A549 (cell line): ENCODE data around the gene ZSWIM3. TPM values are rescaled to one million over a fixed set of nuclear protein-coding genes. Genes with fewer than 3 reads are reported as not detected.

ENCODE experiments used
- ATAC-seq, 2 experiments: fragments of 200-7000 bp in 1 of 2; fragments of >200 bp in 1 of 2; cut with Nextera tagmentation in 1 of 2; cut with Tn5 transposase in 1 of 2; 3 replicates each; pipeline versions ENCODE4 v1.8.0 to v1.9.1; 2018 to 2020; ENCODE audit warnings: mild to moderate bottlenecking in 1 of 2, moderate library complexity in 1 of 2
- CTCF ChIA-PET: fragments of 300-600 bp; sonication (Branson Sonifier 250); formaldehyde crosslinking; extraction: SDS; loops from one replicate; lab custom pipeline; 2021; ENCODE audit warnings: antibody characterized with exemption, inconsistent platforms; lab: Yijun Ruan, JAX
- POLR2A ChIA-PET: fragments of 350-600 bp; formaldehyde crosslinking; extraction: SDS; loops from one replicate; lab custom pipeline; 2021; ENCODE audit warnings: antibody characterized with exemption, inconsistent platforms; lab: Yijun Ruan, JAX
- DNase-seq, 2 experiments: peaks; one replicate each; pipeline versions ENCODE4 v3.0.0 to v3.0.0-alpha.2; 2011 to 2016; ENCODE audit warnings: low read depth in 1 of 2, low spot score in 1 of 2
- FAIRE-seq: peaks from 2 replicates; lab custom pipeline; 2011; peaks lifted over from hg19 to GRCh38; lab: Jason Lieb, UNC
- H3K27ac ChIP-seq, 2 experiments: fragments of >200 bp; sonication (Bioruptor Twin); formaldehyde crosslinking; 3 replicates each; pipeline ENCODE4 v1.5.1; 2016 to 2017
- H3K4me1 ChIP-seq: fragments of >200 bp; sonication (Bioruptor Twin); formaldehyde crosslinking; 3 replicates; pipeline ENCODE4 v1.6.1; 2016
- H3K4me2 ChIP-seq: fragments of >200 bp; sonication (Bioruptor Twin); formaldehyde crosslinking; 3 replicates; pipeline ENCODE4 v1.6.1; 2016
- H3K4me3 ChIP-seq: fragments of >200 bp; sonication (Bioruptor Twin); formaldehyde crosslinking; 3 replicates; pipeline ENCODE4 v1.5.1; 2016
- H3K9me3 ChIP-seq: fragments of >200 bp; sonication (Bioruptor Twin); formaldehyde crosslinking; 3 replicates; pipeline ENCODE4 v1.6.1; 2016
- BCL3 ChIP-seq: fragments of >200 bp; sonication (Bioruptor Twin); formaldehyde crosslinking; IDR thresholded peaks from 3 replicates; pipeline ENCODE4 v1.6.1; 2016
- EHF ChIP-seq: fragments of 250-450 bp; sonication (Bioruptor Pico); IDR thresholded peaks from 2 replicates; pipeline ENCODE4 v1.5.0; 2020; ENCODE audit warnings: mild to moderate bottlenecking
- EHMT2 ChIP-seq: fragments of 200-600 bp; sonication (generic); IDR thresholded peaks from 2 replicates; pipeline ENCODE4 v1.6.1; 2016; ENCODE audit warnings: antibody characterized with exemption, low read depth, mild to moderate bottlenecking, moderate library complexity
- EP300 ChIP-seq, 2 experiments: fragments of >200 bp; sonication (Bioruptor Twin); formaldehyde crosslinking; IDR thresholded peaks; 2 replicates in 1 of 2; 3 replicates in 1 of 2; pipeline ENCODE4 v1.6.1; 2016 to 2017
- FOSB ChIP-seq: fragments of 250-450 bp; sonication (Bioruptor Pico); IDR thresholded peaks from 2 replicates; pipeline ENCODE4 v1.5.0; 2020; ENCODE audit warnings: mild to moderate bottlenecking, moderate library complexity
- FOSL2 ChIP-seq, 2 experiments: fragments of 450-650 bp in 1 of 2; fragments of >200 bp in 1 of 2; sonication (Bioruptor Twin) in 1 of 2; formaldehyde crosslinking; IDR thresholded peaks; 2 replicates each; pipeline versions ENCODE4 v1.5.0 to v1.6.1; 2016 to 2020; ENCODE audit warnings: mild to moderate bottlenecking in 1 of 2, moderate library complexity in 1 of 2
- HES2 ChIP-seq: fragments of >200 bp; sonication (Bioruptor Twin); formaldehyde crosslinking; IDR thresholded peaks from 2 replicates; pipeline ENCODE4 v1.6.1; 2016
- HEYL ChIP-seq: fragments of 250-450 bp; sonication (Bioruptor Pico); IDR thresholded peaks from 2 replicates; pipeline ENCODE4 v1.8.0; 2021; ENCODE audit warnings: mild to moderate bottlenecking, moderate library complexity
- HOXB13 ChIP-seq: fragments of 250-450 bp; sonication (Bioruptor Pico); IDR thresholded peaks from 2 replicates; pipeline ENCODE4 v1.5.0; 2020; ENCODE audit warnings: low read depth, mild to moderate bottlenecking, moderate library complexity
- HOXB5 ChIP-seq: fragments of 250-450 bp; sonication (Bioruptor Pico); IDR thresholded peaks from 2 replicates; pipeline ENCODE4 v1.5.0; 2020; ENCODE audit warnings: mild to moderate bottlenecking, moderate library complexity
- JUN ChIP-seq, 2 experiments: fragments of >200 bp; sonication (Bioruptor Twin); formaldehyde crosslinking; IDR thresholded peaks; 2 replicates in 1 of 2; 3 replicates in 1 of 2; pipeline ENCODE4 v1.6.1; 2016 to 2017
- JUNB ChIP-seq: fragments of >200 bp; sonication (Bioruptor Twin); formaldehyde crosslinking; IDR thresholded peaks from 2 replicates; pipeline ENCODE4 v1.6.1; 2016
- KDM1A ChIP-seq: fragments of 200-600 bp; sonication (generic); IDR thresholded peaks from 2 replicates; pipeline ENCODE4 v1.6.1; 2016; ENCODE audit warnings: low read depth, mild to moderate bottlenecking
- MAX ChIP-seq: IDR thresholded peaks from 2 replicates; pipeline ENCODE4 v1.6.1; 2012
- NFE2L2 ChIP-seq: fragments of 150-350 bp; conservative IDR thresholded peaks from 2 replicates; pipeline ENCODE4 v1.6.1; 2014; ENCODE audit warnings: low read length
- POLR2A ChIP-seq: IDR thresholded peaks from 2 replicates; pipeline ENCODE4 v1.6.1; 2012; ENCODE audit warnings: mild to moderate bottlenecking, low read length
- RAD21 ChIP-seq, 2 experiments: fragments of >200 bp in 1 of 2; sonication (Bioruptor Twin) in 1 of 2; formaldehyde crosslinking in 1 of 2; IDR thresholded peaks in 1 of 2; conservative IDR thresholded peaks in 1 of 2; 2 replicates in 1 of 2; 3 replicates in 1 of 2; pipeline ENCODE4 v1.6.1; 2012 to 2018; ENCODE audit warnings: inconsistent platforms in 1 of 2
- RCOR1 ChIP-seq: fragments of 150-350 bp; IDR thresholded peaks from 2 replicates; pipeline ENCODE4 v1.6.1; 2014; ENCODE audit warnings: antibody characterized with exemption, low read length, low read depth
- SMC3 ChIP-seq: fragments of >200 bp; sonication (Bioruptor Twin); formaldehyde crosslinking; IDR thresholded peaks from 3 replicates; pipeline ENCODE4 v1.6.1; 2018; ENCODE audit warnings: inconsistent platforms
- TFCP2L1 ChIP-seq: fragments of 250-450 bp; sonication (Bioruptor Pico); IDR thresholded peaks from 2 replicates; pipeline ENCODE4 v1.5.0; 2021; ENCODE audit warnings: mild to moderate bottlenecking
- WGBS: methylation state at CpG from one replicate; pipeline ENCODE4 v1.1.6; 2017; ENCODE audit errors: missing lambda C conversion rate; 5-methylcytosine and 5-hydroxymethylcytosine counted together
- polyA plus RNA-seq, 4 experiments: library from polyadenylated mRNA; depleted of rRNA in 3 of 4; stranded (reverse); fragments of >200 nt; fragmentation: RNase III in 1 of 4; extraction: RNeasy Plus Mini Kit Qiagen cat#74134 plus additional on column Dnase treatment in 1 of 4; gene quantifications; 2 replicates in 3 of 4; 3 replicates in 1 of 4; pipeline ENCODE4 v1.2.3, GENCODE V29; 2011 to 2017
- TF ChIP-seq, protein P1 (sequence below): IDR thresholded peaks from 2 replicates; pipeline ENCODE4 v1.6.1; 2012; ENCODE audit warnings: low read depth, borderline replicate concordance
- TF ChIP-seq, protein P2 (sequence below): fragments of 250-450 bp; sonication (Bioruptor Pico); IDR thresholded peaks from 2 replicates; pipeline ENCODE4 v1.5.0; 2021; ENCODE audit warnings: mild to moderate bottlenecking, moderate library complexity, borderline replicate concordance

The ZSWIM3 gene
- polyA plus RNA-seq, 2 of the 4 experiments (the other 2 are of a cell fraction): 1.1 to 1.3 TPM

- FAIRE-seq (no peak), DNase-seq (peak; percentile 50 to 81), ATAC-seq (peak; percentile 70)
- 73% methylated on average over 9 of the region's 9 CpGs for WGBS
- Histone ChIP-seq H3K4me3 (peak overlapping the region; percentile 96), H3K9me3 (no peaks in the 10 kb centered on the region), H3K27ac (peak overlapping the region; percentile 90 to 99), H3K4me2 (peak overlapping the region; percentile 100), H3K4me1 (peaks cover 14% of the 10 kb centered on the region)
- CTCF ChIA-PET: interaction anchor here (0.6 to 2.6 kb wide), 10 partner anchors 10 to 263 kb away, joined by 3 to 9 read pairs (median 4); no protein-coding TSS in a partner anchor
- TF ChIP-seq RAD21 (conservative IDR thresholded peaks at IDR 0.05 in 1 of 2, IDR thresholded peaks at IDR 0.05 in 1 of 2) (peak; percentile 17 to 36; a peak in 2 of 5 replicates), FOSB (CRISPR knock-in tag) (no peak)
- POLR2A ChIA-PET: interaction anchor here (0.6 to 2.1 kb wide), 6 partner anchors 9 to 58 kb away, joined by 4 to 9 read pairs (median 4); partner anchors contain the start of genes PCIF1, SNX21 and ZSWIM1
Observed at GRCh38 chr20:45892049-45892825, 34.8 kb downstream of the ZSWIM3 start.

DNA sequence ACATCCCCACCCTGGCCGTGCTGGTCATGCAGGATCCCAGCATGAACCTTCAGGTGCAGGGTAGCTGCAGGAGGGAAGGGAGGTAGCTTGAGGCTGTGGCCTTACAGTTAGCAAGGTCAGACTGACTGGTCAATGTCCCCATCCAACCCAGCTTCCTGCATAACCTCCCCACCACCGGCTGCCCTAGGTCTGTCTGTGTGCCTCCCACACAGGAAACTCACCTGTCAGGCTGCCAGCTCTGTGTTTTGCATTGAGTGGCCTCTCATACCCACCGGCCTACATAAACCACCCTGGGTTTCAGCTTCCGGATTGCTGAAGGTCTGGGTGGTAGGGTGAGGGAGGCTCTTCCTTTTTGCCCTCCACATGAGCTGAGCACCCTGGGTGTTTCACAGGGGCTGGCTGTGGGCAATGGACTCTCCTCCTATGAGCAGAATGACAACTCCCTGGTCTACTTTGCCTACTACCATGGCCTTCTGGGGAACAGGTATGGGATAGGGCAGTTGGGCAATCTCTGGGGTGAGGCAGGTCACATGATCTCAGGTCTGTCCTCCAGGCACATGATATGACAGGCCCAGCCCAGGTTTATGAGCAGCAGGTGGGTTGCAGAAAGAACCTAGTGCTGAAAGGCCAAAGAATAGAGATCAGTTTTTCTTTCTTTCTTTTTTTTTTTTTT, 35.5 kb downstream of the ZSWIM3 start:
- POLR2A ChIA-PET: interaction anchor here (1.3 to 2.1 kb wide), 2 partner anchors 12 to 41 kb away, joined by 4 to 9 read pairs; partner anchors contain the start of genes PCIF1 and ZSWIM1
- H3K4me2 ChIP-seq: no peak overlapping the region

More for the DNA sequence above, 35.5 kb downstream of the ZSWIM3 start:
- Histone ChIP-seq H3K4me3 (no peak overlapping the region), H3K9me3 (no peaks in the 10 kb centered on the region), H3K4me1 (peaks cover 14% of the 10 kb centered on the region), H3K27ac (no peak overlapping the region)
- ATAC-seq: no peak
- TF ChIP-seq FOSL2 (IDR thresholded peaks at IDR 0.05) (no peak), FOSL2 (CRISPR knock-in tag; IDR thresholded peaks at IDR 0.05) (no peak), TFCP2L1 (CRISPR knock-in tag) (no peak), JUN (IDR thresholded peaks at IDR 0.05) (no peak), HEYL (CRISPR knock-in tag) (no peak), POLR2A (no peak), HOXB5 (CRISPR knock-in tag) (no peak), KDM1A (no peak), EHMT2 (no peak), MAX (no peak), JUNB (no peak), EP300 (IDR thresholded peaks at IDR 0.05) (no peak), EHF (CRISPR knock-in tag) (no peak), HOXB13 (CRISPR knock-in tag) (no peak), BCL3 (no peak), NFE2L2 (no peak), SMC3 (no peak), HES2 (no peak), RCOR1 (no peak)
- TF ChIP-seq, protein P1, sequence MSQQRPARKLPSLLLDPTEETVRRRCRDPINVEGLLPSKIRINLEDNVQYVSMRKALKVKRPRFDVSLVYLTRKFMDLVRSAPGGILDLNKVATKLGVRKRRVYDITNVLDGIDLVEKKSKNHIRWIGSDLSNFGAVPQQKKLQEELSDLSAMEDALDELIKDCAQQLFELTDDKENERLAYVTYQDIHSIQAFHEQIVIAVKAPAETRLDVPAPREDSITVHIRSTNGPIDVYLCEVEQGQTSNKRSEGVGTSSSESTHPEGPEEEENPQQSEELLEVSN: no peak
- TF ChIP-seq, protein P2, sequence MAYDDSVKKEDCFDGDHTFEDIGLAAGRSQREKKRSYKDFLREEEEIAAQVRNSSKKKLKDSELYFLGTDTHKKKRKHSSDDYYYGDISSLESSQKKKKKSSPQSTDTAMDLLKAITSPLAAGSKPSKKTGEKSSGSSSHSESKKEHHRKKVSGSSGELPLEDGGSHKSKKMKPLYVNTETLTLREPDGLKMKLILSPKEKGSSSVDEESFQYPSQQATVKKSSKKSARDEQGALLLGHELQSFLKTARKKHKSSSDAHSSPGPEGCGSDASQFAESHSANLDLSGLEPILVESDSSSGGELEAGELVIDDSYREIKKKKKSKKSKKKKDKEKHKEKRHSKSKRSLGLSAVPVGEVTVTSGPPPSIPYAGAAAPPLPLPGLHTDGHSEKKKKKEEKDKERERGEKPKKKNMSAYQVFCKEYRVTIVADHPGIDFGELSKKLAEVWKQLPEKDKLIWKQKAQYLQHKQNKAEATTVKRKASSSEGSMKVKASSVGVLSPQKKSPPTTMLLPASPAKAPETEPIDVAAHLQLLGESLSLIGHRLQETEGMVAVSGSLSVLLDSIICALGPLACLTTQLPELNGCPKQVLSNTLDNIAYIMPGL: no peak
- FAIRE-seq: no peak
- WGBS: 79% methylated on average over 4 of the region's 4 CpGs
- CTCF ChIA-PET: interaction anchor here (0.7 to 2.6 kb wide), 9 partner anchors 11 to 76 kb away, joined by 3 to 9 read pairs (median 5); no protein-coding TSS in a partner anchor
- DNase-seq: no peak
